Testis (tissue), 3 donors: ENCODE data around the gene LMX1A. TPM values are rescaled to one million over a fixed set of nuclear protein-coding genes. Genes with fewer than 3 reads are reported as not detected.

ENCODE experiments used
- DNase-seq: peaks from one replicate; pipeline ENCODE4 v3.0.0-alpha.2; 2019
- H3K27ac ChIP-seq, 2 donors: fragments of 200-600 bp; sonication (generic); one replicate each; pipeline ENCODE4 v1.5.1; 2019
- H3K27me3 ChIP-seq: fragments of 200-600 bp; sonication (generic); one replicate; pipeline ENCODE4 v1.5.1; 2019
- H3K36me3 ChIP-seq: fragments of 200-600 bp; sonication (generic); one replicate; pipeline ENCODE4 v1.5.1; 2017; ENCODE audit warnings: low read depth; ENCODE audit errors: missing control alignments
- H3K4me1 ChIP-seq: fragments of 200-600 bp; sonication (generic); one replicate; pipeline ENCODE4 v1.5.1; 2019
- H3K4me3 ChIP-seq, 2 donors: fragments of 200-600 bp; sonication (generic); one replicate each; pipeline ENCODE4 v1.5.1; 2017 to 2019
- H3K9me3 ChIP-seq: fragments of 200-600 bp; sonication (generic); one replicate; pipeline ENCODE4 v1.5.1; 2017
- CTCF ChIP-seq, 3 experiments: fragments of 450-650 bp in 2 of 3; fragments of 200-600 bp in 1 of 3; sonication (generic) in 1 of 3; IDR thresholded peaks; one replicate each; pipeline ENCODE4 v1.5.1; 2016 to 2019; ENCODE audit warnings: antibody characterized with exemption in 3 of 3, mild to moderate bottlenecking in 2 of 3, moderate library complexity in 1 of 3
- POLR2A ChIP-seq: fragments of 450-650 bp; IDR thresholded peaks from one replicate; pipeline ENCODE4 v1.6.1; 2017; ENCODE audit warnings: antibody characterized with exemption, mild to moderate bottlenecking, moderate library complexity
- WGBS, 2 donors: methylation state at CpG; one replicate each; pipeline ENCODE4 v1.1.5; 2018; 5-methylcytosine and 5-hydroxymethylcytosine counted together
- intact Hi-C: fragments of 100-400 bp; cut with DNase I; formaldehyde crosslinking; loops from one replicate; pipeline ENCODE4 v1.15.1; 2023; ENCODE audit warnings: low total_unique reads
- polyA plus RNA-seq: library from polyadenylated mRNA; stranded (reverse); fragments of 350-450 nt; fragmentation: Illumina TruSeq; extraction: RNeasy Lipid Tissue Mini Kit (QIAGEN cat#74804); gene quantifications from one replicate; pipeline ENCODE4 v1.2.3, GENCODE V29; 2014; ENCODE audit warnings: low read depth, low replicate concordance; ENCODE audit not compliant: insufficient read depth
- total RNA-seq, 2 donors: library from RNA; depleted of rRNA; stranded (reverse); fragments of >200 nt; gene quantifications; one replicate each; pipeline ENCODE4 v1.2.3, GENCODE V29; 2016

LMX1A gene
- total and polyA plus RNA-seq, 3 donors from 2014 or later: 0.62 to 2.6 (median 0.94) TPM

GRCh38 chr1:165345502-165345901 lies 11.0 kb downstream of the LMX1A start:
- Histone ChIP-seq H3K27me3 (no peaks in the 10 kb centered on the region), H3K36me3 (no peaks in the 10 kb centered on the region), H3K9me3 (no peaks in the 10 kb centered on the region), H3K4me3 (no peak overlapping the region), H3K4me1 (no peaks in the 10 kb centered on the region), H3K27ac (no peak overlapping the region)
- no peak for DNase-seq
- 58% methylated on average over 7 of the region's 7 CpGs for WGBS, 2 donors
- intact Hi-C loops: no loop called here
- no peak for TF ChIP-seq POLR2A
- no peak for TF ChIP-seq CTCF (IDR thresholded peaks at IDR 0.05)

- H3K9me3 ChIP-seq: no peaks in the 10 kb centered on the region
- intact Hi-C loops: no loop called here
- DNase-seq: no peak
- no peaks in the 10 kb centered on the region for H3K27me3 ChIP-seq
- H3K36me3 ChIP-seq: no peaks in the 10 kb centered on the region
- no peak overlapping the region for H3K27ac ChIP-seq
- TF ChIP-seq POLR2A (no peak), CTCF (IDR thresholded peaks at IDR 0.05) (no peak)
- no peaks in the 10 kb centered on the region for H3K4me1 ChIP-seq
- WGBS, 2 donors: 48 to 66% methylated on average over 3 of the region's 3 CpGs
- H3K4me3 ChIP-seq: no peak overlapping the region
These were observed 11.8 kb downstream of the LMX1A start for GRCh38 chr1:165344736-165345135.

GRCh38 chr1:165344198-165344597 lies 12.3 kb downstream of the LMX1A start:
- DNase-seq: no peak
- H3K27ac ChIP-seq: no peak overlapping the region
- no peaks in the 10 kb centered on the region for H3K27me3 ChIP-seq
- no peaks in the 10 kb centered on the region for H3K36me3 ChIP-seq
- H3K9me3 ChIP-seq: no peaks in the 10 kb centered on the region
- no peak overlapping the region for H3K4me3 ChIP-seq
- no peaks in the 10 kb centered on the region for H3K4me1 ChIP-seq
- intact Hi-C loops: no loop called here
- TF ChIP-seq CTCF (IDR thresholded peaks at IDR 0.05) (no peak), POLR2A (no peak)
- 52 to 71% methylated on average over 2 of the region's 2 CpGs for WGBS, 2 donors

- DNase-seq: no peak
- H3K9me3 ChIP-seq: no peaks in the 10 kb centered on the region
- TF ChIP-seq POLR2A: no peak
- H3K4me1 ChIP-seq: no peaks in the 10 kb centered on the region
- WGBS, 2 donors: 73 to 76% methylated on average over 2 of the region's 2 CpGs
- H3K36me3 ChIP-seq: no peaks in the 10 kb centered on the region
- H3K27ac ChIP-seq: no peak overlapping the region
- H3K27me3 ChIP-seq: no peaks in the 10 kb centered on the region
- H3K4me3 ChIP-seq: no peak overlapping the region
- intact Hi-C loops: no loop called here
These were observed 13.9 kb downstream of the LMX1A start for GRCh38 chr1:165342587-165342986.

GRCh38 chr1:165342168-165342567 lies 14.3 kb downstream of the LMX1A start:
- H3K4me3 ChIP-seq: no peak overlapping the region
- H3K4me1 ChIP-seq: no peaks in the 10 kb centered on the region
- 77% methylated on average over 2 of the region's 2 CpGs for WGBS, 2 donors
- no peaks in the 10 kb centered on the region for H3K36me3 ChIP-seq
- H3K9me3 ChIP-seq: no peaks in the 10 kb centered on the region
- no peak for TF ChIP-seq POLR2A
- no peak for TF ChIP-seq CTCF (IDR thresholded peaks at IDR 0.05)
- no peak for DNase-seq
- H3K27me3 ChIP-seq: no peaks in the 10 kb centered on the region
- no peak overlapping the region for H3K27ac ChIP-seq
- intact Hi-C loops: no loop called here
